ENCODE measurements around the gene GCLM.
A peak's percentile ranks its signal among the peaks of the same experiment; 100 is the strongest.
"Not testable (repeated sequence)": the region's sequence is repeated elsewhere in the genome, so short reads cannot be mapped to it uniquely, and the experiment has no call there.

GCLM gene

DNA sequence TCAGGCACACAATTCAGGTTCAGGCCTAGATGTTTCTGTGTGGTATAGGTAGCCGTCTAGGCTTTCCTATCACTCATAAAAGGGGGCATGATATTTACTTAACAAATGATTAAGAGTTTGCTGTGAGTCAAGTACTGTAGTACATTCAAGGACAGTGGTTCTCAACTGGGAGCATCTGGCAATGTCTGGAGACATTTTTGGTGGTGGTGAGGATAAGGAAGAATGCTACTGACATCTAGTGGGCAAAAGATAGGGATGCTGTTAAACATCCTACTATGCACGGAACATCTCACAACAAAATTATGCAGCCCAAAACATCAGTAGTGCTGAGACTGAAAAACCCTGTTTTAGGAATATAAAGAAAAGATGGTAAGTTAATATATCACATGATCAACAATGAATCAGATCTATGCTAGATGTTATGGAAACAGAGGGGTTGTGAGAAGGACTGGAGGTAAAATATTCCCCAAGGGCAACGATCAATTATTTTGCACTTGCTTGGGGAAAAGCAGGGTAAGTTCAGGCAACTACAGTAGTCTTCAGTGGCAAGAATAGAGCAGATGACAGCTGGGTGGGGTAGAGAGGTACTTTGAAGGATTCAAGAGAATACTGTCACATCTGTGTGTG, 35.1 kb downstream of the GCLM start:
- H3K36me3 Mint-ChIP-seq: peaks cover 42% of the 10 kb centered on the region
- ATAC-seq (ENCODE audit: low read depth): no peak
- no peak overlapping the region for H3K4me3 Mint-ChIP-seq
- no peaks in the 10 kb centered on the region for H3K27me3 Mint-ChIP-seq
- H3K4me1 Mint-ChIP-seq: peaks cover 31% of the 10 kb centered on the region
- peak overlapping the region; percentile 71 for H3K27ac Mint-ChIP-seq
- no peaks in the 10 kb centered on the region for H3K9me3 Mint-ChIP-seq
- DNase-seq (ENCODE audit: low spot score in 2 of 2): no peak

DNA sequence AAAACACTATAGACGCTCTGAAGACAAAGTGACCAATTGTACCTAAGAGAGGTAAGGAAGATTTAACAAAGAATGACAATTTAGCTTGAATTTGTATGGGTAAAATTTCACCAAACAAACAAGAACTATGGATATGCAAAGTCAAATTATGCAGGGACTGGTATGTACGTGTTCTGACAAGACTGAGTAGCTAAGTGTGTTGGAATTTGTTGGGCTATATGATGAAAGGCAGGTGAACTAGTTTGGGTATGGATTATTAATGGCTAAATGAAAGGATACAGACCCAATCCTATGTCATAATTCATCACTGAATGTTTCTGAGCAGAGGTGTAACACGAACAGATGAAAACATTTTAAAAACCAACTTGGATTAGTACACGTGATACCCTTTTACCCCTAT, 37.9 kb downstream of the GCLM start:
- H3K9me3 Mint-ChIP-seq: no peaks in the 10 kb centered on the region
- H3K4me3 Mint-ChIP-seq: no peak overlapping the region
- peaks cover 40% of the 10 kb centered on the region for H3K36me3 Mint-ChIP-seq
- ATAC-seq (ENCODE audit: low read depth) (no peak), DNase-seq (ENCODE audit: low spot score in 2 of 2) (no peak)
- H3K27me3 Mint-ChIP-seq: no peaks in the 10 kb centered on the region
- H3K27ac Mint-ChIP-seq: no peak overlapping the region
- peaks cover 12% of the 10 kb centered on the region for H3K4me1 Mint-ChIP-seq

DNA sequence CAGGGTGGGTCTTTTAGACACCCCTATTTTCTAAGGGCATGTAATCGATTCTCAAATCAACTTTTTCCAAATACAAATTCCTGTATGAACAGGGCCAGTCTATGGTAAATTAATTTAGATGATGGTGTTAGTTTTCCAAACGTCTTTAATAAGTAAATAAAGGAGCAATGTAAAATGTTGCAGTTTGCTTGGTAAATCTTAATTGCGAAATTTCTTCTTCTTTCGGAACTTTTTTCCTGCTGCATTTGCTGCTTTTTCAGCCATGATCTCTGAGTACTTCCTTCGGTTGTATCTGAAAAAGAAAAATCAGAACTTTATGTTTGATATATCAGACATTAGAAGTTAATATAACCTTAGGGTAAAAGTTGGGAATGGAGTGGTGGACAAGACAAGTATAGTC, 39.6 kb downstream of the GCLM start:
- Mint-ChIP-seq H3K27ac (no peak overlapping the region), H3K9me3 (no peaks in the 10 kb centered on the region), H3K27me3 (no peaks in the 10 kb centered on the region), H3K4me1 (peaks cover 6% of the 10 kb centered on the region), H3K36me3 (peaks cover 33% of the 10 kb centered on the region), H3K4me3 (no peak overlapping the region)
- DNase-seq (ENCODE audit: low spot score in 2 of 2) (no peak), ATAC-seq (ENCODE audit: low read depth) (no peak)

DNA sequence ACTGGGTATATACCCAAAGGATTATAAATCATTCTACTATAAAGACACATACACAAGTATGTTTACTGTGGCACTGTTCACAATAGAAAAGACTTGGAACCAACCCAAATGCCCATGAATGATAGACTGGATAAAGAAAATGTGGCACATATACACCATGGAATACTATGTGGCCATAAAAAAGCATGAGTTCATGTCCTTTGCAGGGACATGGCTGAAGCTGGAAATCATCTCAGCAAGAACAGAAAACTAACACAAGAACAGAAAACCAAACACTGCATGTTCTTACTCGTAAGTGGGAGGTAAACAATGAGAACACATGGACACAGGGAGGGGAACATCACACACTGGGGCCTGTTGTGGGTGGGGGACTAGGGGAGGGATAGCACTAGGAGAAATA, 40.7 kb downstream of the GCLM start:
- DNase-seq (ENCODE audit: low spot score in 2 of 2); H3K4me1 Mint-ChIP-seq; H3K4me3 Mint-ChIP-seq; H3K27me3 Mint-ChIP-seq; H3K9me3 Mint-ChIP-seq; ATAC-seq (ENCODE audit: low read depth): not testable (repeated sequence)
- peaks cover 26% of the 10 kb centered on the region for H3K36me3 Mint-ChIP-seq
- peak overlapping the region; percentile 25 for H3K27ac Mint-ChIP-seq

DNA sequence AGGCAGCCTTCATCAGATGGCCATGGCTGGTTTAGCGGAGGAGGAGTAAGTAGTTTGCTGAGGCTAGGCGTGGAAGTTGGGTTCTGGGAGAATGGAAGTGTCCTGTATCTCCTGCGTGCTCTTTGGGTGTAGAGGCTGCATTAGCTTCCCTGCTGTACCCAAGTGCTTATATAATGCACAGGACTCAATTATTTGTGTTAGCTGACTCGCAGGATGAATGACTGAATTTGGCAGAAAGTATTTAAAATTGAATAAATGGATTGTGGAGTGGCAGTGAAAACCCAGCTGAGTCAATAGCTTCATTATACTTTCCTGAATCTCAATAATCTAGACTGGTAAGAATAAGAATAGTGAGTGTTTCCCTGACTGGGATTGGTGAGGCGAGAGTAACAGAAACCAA, 44.0 kb downstream of the GCLM start:
- Mint-ChIP-seq H3K36me3 (peaks cover 15% of the 10 kb centered on the region), H3K9me3 (no peaks in the 10 kb centered on the region), H3K27ac (no peak overlapping the region), H3K27me3 (no peaks in the 10 kb centered on the region), H3K4me3 (no peak overlapping the region), H3K4me1 (no peaks in the 10 kb centered on the region)
- DNase-seq (ENCODE audit: low spot score in 2 of 2) (no peak), ATAC-seq (ENCODE audit: low read depth) (no peak)

DNA sequence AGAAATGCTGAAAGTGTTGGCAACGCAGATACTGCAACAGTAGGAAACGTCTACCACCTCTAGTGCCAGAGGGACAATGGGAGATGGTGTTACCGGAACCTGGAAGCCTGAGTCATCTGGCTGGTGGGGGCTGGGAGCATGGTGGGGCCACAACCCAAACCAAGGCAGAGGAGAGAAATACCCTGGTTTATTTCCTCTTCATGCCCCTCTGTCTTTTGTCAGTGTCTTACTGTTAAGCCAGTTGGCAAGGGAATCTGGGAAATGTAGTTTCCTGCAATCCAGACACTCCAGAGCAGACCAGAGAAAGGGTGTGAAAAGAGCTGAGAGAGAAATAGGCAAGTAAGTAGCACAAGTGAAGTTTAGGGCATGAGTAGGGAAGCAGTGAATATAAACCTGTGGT, 45.1 kb downstream of the GCLM start:
- Mint-ChIP-seq H3K4me3 (no peak overlapping the region), H3K4me1 (no peaks in the 10 kb centered on the region), H3K27me3 (no peaks in the 10 kb centered on the region), H3K27ac (no peak overlapping the region), H3K36me3 (peaks cover 10% of the 10 kb centered on the region), H3K9me3 (no peaks in the 10 kb centered on the region)
- DNase-seq (ENCODE audit: low spot score in 2 of 2) (no peak), ATAC-seq (ENCODE audit: low read depth) (no peak)

DNA sequence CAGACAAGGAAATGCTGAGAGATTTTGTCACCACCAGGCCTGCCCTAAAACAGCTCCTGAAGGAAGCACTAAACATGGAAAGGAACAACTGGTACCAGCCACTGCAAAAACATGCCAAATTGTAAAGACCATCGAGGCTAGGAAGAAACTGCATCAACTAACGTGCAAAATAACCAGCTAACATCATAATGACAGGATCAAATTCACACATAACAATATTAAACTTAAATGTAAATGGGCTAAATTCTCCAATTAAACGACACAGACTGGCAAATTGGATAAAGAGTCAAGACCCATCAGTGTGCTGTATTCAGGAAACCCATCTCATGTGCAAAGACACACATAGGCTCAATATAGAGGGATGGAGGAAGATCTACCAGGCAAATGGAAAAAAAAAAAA, 51.6 kb downstream of the GCLM start:
- not testable (repeated sequence) for ATAC-seq (ENCODE audit: low read depth); H3K27ac Mint-ChIP-seq; H3K4me3 Mint-ChIP-seq; DNase-seq (ENCODE audit: low spot score in 2 of 2); H3K9me3 Mint-ChIP-seq; H3K4me1 Mint-ChIP-seq; H3K36me3 Mint-ChIP-seq
- peaks cover 11% of the 10 kb centered on the region for H3K27me3 Mint-ChIP-seq

DNA sequence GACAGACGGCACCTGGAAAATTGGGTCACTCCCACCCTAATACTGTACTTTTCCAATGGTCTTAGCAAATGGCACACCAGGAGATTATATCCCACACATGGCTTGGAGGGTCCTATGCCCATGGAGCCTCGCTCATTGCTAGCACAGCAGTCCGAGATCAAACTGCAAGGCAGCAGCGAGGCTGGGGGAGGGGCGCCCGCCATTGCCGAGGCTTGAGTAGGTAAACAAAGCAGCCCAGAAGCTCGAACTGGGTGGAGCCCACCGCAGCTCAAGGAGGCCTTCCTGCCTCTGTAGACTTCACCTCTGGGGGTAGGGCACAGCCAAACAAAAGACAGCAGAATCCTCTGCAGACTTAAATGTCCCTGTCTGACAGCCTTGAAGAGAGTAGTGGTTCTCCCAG, 53.2 kb downstream of the GCLM start:
- not testable (repeated sequence) for H3K27ac Mint-ChIP-seq; H3K4me3 Mint-ChIP-seq; H3K9me3 Mint-ChIP-seq; H3K36me3 Mint-ChIP-seq; H3K4me1 Mint-ChIP-seq; DNase-seq (ENCODE audit: low spot score in 2 of 2); ATAC-seq (ENCODE audit: low read depth)
- H3K27me3 Mint-ChIP-seq: peaks cover 11% of the 10 kb centered on the region

DNA sequence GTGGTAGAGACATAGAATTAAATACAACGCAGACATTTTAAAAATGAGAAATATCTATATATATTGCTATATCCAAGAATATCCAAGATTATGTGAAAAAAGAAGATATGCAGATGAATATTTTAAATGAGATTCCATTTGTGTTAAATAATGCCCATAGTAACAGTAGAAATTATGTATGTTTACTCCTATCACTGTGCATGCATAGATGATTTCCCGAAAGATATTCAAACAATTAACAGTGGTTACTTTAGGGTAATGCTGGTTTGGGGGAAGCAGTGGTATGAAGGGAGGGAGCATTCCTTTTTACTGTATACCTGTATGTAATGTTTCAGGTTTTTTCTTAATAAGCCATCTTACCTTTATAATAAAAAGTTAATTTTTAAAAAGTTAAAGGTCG, 55.3 kb downstream of the GCLM start:
- ATAC-seq (ENCODE audit: low read depth) (no peak), DNase-seq (ENCODE audit: low spot score in 2 of 2) (no peak)
- Mint-ChIP-seq H3K36me3 (peaks cover 4% of the 10 kb centered on the region), H3K4me1 (peaks cover 3% of the 10 kb centered on the region), H3K27ac (no peak overlapping the region), H3K27me3 (peaks cover 11% of the 10 kb centered on the region), H3K9me3 (peaks cover 5% of the 10 kb centered on the region), H3K4me3 (no peak overlapping the region)

DNA sequence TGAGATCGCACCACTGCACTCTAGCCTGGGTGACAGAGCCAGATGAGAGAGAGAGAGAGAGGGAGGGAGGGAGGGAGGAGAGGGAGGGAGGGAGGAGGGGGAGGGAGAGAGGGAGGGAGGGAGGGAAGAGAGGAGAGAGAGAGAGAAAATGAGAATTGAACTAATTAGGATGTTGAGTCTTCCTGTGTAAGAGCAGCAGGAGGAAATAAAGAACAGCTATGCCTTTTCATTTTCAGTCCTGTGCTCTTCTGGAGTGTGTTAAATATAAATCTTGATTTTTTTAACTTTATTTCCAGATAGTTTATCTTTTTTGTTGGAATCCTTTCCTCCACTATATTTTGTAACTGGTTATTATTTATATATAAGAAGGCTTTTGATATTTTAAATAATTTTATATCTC, 57.4 kb downstream of the GCLM start:
- ATAC-seq (ENCODE audit: low read depth): no peak
- DNase-seq (ENCODE audit: low spot score in 2 of 2): no peak
- no peak overlapping the region for H3K27ac Mint-ChIP-seq
- peaks cover 9% of the 10 kb centered on the region for H3K4me1 Mint-ChIP-seq
- H3K36me3 Mint-ChIP-seq: peaks cover 3% of the 10 kb centered on the region
- no peak overlapping the region for H3K4me3 Mint-ChIP-seq
- peaks cover 5% of the 10 kb centered on the region for H3K9me3 Mint-ChIP-seq
- peaks cover 10% of the 10 kb centered on the region for H3K27me3 Mint-ChIP-seq

DNA sequence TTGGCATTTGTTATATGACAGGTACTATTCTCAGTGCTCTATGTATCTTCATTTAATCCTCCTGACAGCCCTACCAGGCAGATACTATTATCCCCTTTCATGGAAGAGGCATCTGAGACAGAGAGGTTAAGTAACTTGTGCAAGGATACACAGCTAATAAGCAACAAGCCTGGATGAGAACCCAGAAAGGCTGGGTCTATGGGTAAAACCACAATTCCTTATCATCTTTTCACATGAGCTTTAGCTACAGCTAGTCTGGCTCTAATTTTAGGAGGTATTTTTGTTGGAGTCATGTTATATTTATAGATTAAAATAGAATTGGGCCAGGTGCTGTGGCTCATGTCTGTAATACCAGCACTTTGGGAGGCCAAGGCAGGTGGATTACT, 57.9 kb downstream of the GCLM start:
- Mint-ChIP-seq H3K36me3 (peaks cover 3% of the 10 kb centered on the region), H3K4me1 (peaks cover 9% of the 10 kb centered on the region), H3K27ac (no peak overlapping the region), H3K4me3 (no peak overlapping the region), H3K9me3 (peaks cover 4% of the 10 kb centered on the region), H3K27me3 (peaks cover 10% of the 10 kb centered on the region)
- ATAC-seq (ENCODE audit: low read depth) (no peak), DNase-seq (ENCODE audit: low spot score in 2 of 2) (no peak)

DNA sequence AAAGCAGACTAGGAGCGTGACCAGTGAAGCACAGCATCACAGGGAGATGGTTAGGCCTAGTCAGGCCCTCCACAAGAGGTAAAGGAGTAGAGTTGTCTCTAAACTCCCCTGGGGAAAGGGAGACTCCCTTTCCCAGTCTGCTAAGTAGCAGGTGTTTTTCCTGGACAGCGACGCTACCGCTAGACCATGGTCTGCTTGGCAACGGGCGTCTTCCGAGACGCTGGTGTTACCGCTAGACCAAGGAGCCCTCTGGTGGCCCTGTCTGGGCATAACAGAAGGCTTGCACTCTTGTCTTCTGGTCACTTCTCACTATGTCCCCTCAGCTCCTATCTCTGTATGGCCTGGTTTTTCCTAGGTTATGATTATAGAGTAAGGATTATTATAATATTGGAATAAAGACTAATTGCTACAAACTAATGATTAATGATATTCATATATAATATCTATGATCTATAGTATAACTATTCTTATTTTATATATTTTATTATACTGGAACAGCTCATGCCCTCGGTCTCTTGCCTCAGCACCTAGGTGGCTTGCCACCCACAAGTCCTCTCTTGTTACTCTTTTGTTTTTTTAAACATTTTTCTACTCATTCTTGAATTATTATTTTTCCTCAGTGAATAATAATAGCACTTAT, 58.4 kb downstream of the GCLM start:
- H3K4me1 Mint-ChIP-seq; H3K9me3 Mint-ChIP-seq; ATAC-seq (ENCODE audit: low read depth); H3K36me3 Mint-ChIP-seq; H3K27me3 Mint-ChIP-seq; H3K27ac Mint-ChIP-seq: not testable (repeated sequence)
- DNase-seq (ENCODE audit: low spot score in 2 of 2): peak; percentile 37 to 62
- peak overlapping the region; percentile 32 for H3K4me3 Mint-ChIP-seq

DNA sequence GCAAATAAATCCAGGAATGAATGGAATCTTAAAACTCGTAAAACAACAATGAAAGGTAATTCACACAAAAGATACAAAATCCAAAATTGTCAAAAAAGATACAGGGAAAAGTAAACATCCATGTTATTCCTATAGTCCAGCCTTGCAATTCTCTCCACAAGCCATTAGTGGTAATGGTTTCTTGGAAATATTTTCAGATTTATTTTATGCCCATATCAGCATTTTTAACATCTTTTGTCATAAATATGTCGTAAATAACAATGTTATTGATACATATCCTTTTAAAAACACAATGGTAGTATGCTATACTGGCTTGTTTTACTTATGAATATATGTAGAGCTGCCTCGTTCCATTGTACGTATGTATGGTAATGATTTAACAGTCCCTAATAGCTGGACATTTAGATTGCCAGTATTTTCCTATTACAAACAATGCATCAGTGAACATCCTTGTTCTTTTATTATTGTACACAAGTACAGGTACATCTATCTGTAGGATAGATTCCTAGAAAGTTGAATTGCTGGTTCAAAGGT, 60.8 kb downstream of the GCLM start:
- H3K36me3 Mint-ChIP-seq: no peaks in the 10 kb centered on the region
- H3K27me3 Mint-ChIP-seq: peaks cover 2% of the 10 kb centered on the region
- DNase-seq (ENCODE audit: low spot score in 2 of 2) (no peak), ATAC-seq (ENCODE audit: low read depth) (no peak)
- H3K4me1 Mint-ChIP-seq: peaks cover 17% of the 10 kb centered on the region
- H3K9me3 Mint-ChIP-seq: peaks cover 4% of the 10 kb centered on the region
- peak overlapping the region; percentile 87 for H3K4me3 Mint-ChIP-seq
- H3K27ac Mint-ChIP-seq: peak overlapping the region; percentile 99

DNA sequence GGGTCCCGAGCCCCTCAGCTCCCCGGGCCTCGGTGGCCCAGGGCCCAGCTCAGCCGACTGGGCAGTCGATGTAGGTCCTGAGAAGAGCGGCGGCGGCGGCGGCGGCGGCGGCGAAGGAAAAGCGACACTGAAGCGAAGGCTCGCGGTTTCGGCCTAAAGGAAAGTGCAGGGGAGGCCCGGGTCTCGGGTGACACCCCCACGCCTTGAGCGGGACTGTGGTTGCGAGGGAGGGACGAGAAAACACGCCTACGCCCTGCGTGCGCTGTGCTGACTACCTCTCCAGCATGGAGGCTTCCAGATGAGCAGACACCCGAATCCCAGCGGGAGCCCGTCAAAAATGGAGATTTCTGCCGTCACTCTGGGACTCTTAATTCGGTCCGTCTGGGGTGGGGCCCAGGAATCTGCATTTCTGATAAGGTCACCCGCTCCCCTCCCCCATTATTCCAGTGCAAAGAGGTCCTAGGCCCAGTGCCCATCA, 61.4 kb downstream of the GCLM start:
- H3K4me3 Mint-ChIP-seq: peak overlapping the region; percentile 87

More for the DNA sequence above, 61.4 kb downstream of the GCLM start:
- H3K9me3 Mint-ChIP-seq: peaks cover 4% of the 10 kb centered on the region
- H3K27me3 Mint-ChIP-seq: no peaks in the 10 kb centered on the region
- DNase-seq (ENCODE audit: low spot score in 2 of 2) (peak; percentile 48 to 60), ATAC-seq (ENCODE audit: low read depth) (peak; percentile 29)
- H3K27ac Mint-ChIP-seq: peak overlapping the region; percentile 99
- no peaks in the 10 kb centered on the region for H3K36me3 Mint-ChIP-seq
- peaks cover 17% of the 10 kb centered on the region for H3K4me1 Mint-ChIP-seq
